ENCODE data around the gene TMEM109.

The TMEM109 gene

GRCh38 chr11:60926500-60926899 is 12.5 kb downstream of the TMEM109 start:
- peaks cover 25% of the 10 kb centered on the region for H3K36me3 ChIP-seq (replicated peaks; ENCODE audit: low read depth, low read length)

GRCh38 chr11:60927061-60927592 is 13.2 kb downstream of the TMEM109 start:
- Histone ChIP-seq H3K27me3 (ENCODE audit: low read depth, low read length) (no peaks in the 10 kb centered on the region), H3K4me3 (ENCODE audit: low read length) (no peak overlapping the region), H4K20me1 (ENCODE audit: insufficient read depth, low read length) (no peaks in the 10 kb centered on the region), H3K9me3 (ENCODE audit: insufficient read depth, low read length) (no peaks in the 10 kb centered on the region), H3K9ac (ENCODE audit: low read length) (no peak overlapping the region), H3K79me2 (ENCODE audit: low read length) (no peaks in the 10 kb centered on the region), H3K4me1 (ENCODE audit: low read length) (peaks cover 41% of the 10 kb centered on the region), H3K27ac (ENCODE audit: low read length) (no peak overlapping the region), H3K36me3 (replicated peaks; ENCODE audit: low read depth, low read length) (peaks cover 24% of the 10 kb centered on the region), H2AFZ (ENCODE audit: low read depth, low read length) (no peak overlapping the region), H3K4me2 (ENCODE audit: low read length) (no peak overlapping the region)
- no peak for TF ChIP-seq CTCF (IDR thresholded peaks at IDR 0.05; ENCODE audit: low read depth, low read length)
- no peak for TF ChIP-seq EZH2phosphoT487 (IDR thresholded peaks at IDR 0.05; ENCODE audit: low read depth)

More at GRCh38 chr11:60926500-60926899, 12.5 kb downstream of the TMEM109 start:
- Histone ChIP-seq H3K9me3 (ENCODE audit: insufficient read depth, low read length) (no peaks in the 10 kb centered on the region), H3K27me3 (ENCODE audit: low read depth, low read length) (no peaks in the 10 kb centered on the region), H3K9ac (ENCODE audit: low read length) (no peak overlapping the region), H2AFZ (ENCODE audit: low read depth, low read length) (no peak overlapping the region), H4K20me1 (ENCODE audit: insufficient read depth, low read length) (no peaks in the 10 kb centered on the region), H3K79me2 (ENCODE audit: low read length) (no peaks in the 10 kb centered on the region), H3K4me3 (ENCODE audit: low read length) (no peak overlapping the region), H3K4me2 (ENCODE audit: low read length) (no peak overlapping the region), H3K27ac (ENCODE audit: low read length) (no peak overlapping the region), H3K4me1 (ENCODE audit: low read length) (peaks cover 35% of the 10 kb centered on the region)
- TF ChIP-seq CTCF (IDR thresholded peaks at IDR 0.05; ENCODE audit: low read depth, low read length) (no peak), EZH2phosphoT487 (IDR thresholded peaks at IDR 0.05; ENCODE audit: low read depth) (no peak)

GRCh38 chr11:60927600-60927999 is 13.6 kb downstream of the TMEM109 start:
- no peaks in the 10 kb centered on the region for H3K9me3 ChIP-seq (ENCODE audit: insufficient read depth, low read length)
- H3K79me2 ChIP-seq (ENCODE audit: low read length) = no peaks in the 10 kb centered on the region
- no peaks in the 10 kb centered on the region for H4K20me1 ChIP-seq (ENCODE audit: insufficient read depth, low read length)
- peaks cover 20% of the 10 kb centered on the region for H3K36me3 ChIP-seq (replicated peaks; ENCODE audit: low read depth, low read length)
- no peak overlapping the region for H3K27ac ChIP-seq (ENCODE audit: low read length)
- no peak overlapping the region for H3K4me2 ChIP-seq (ENCODE audit: low read length)
- H2AFZ ChIP-seq (ENCODE audit: low read depth, low read length) = no peak overlapping the region
- no peaks in the 10 kb centered on the region for H3K27me3 ChIP-seq (ENCODE audit: low read depth, low read length)
- no peak overlapping the region for H3K9ac ChIP-seq (ENCODE audit: low read length)
- no peak for TF ChIP-seq CTCF (IDR thresholded peaks at IDR 0.05; ENCODE audit: low read depth, low read length)
- no peak for TF ChIP-seq EZH2phosphoT487 (IDR thresholded peaks at IDR 0.05; ENCODE audit: low read depth)
- peaks cover 46% of the 10 kb centered on the region for H3K4me1 ChIP-seq (ENCODE audit: low read length)
- H3K4me3 ChIP-seq (ENCODE audit: low read length) = no peak overlapping the region

- no peaks in the 10 kb centered on the region for H3K79me2 ChIP-seq (ENCODE audit: low read length)
- H3K27ac ChIP-seq (ENCODE audit: low read length) = no peak overlapping the region
- H3K9me3 ChIP-seq (ENCODE audit: insufficient read depth, low read length) = no peaks in the 10 kb centered on the region
- H3K4me2 ChIP-seq (ENCODE audit: low read length) = no peak overlapping the region
- H3K4me1 ChIP-seq (ENCODE audit: low read length) = peaks cover 49% of the 10 kb centered on the region
- peaks cover 13% of the 10 kb centered on the region for H3K36me3 ChIP-seq (replicated peaks; ENCODE audit: low read depth, low read length)
- H3K4me3 ChIP-seq (ENCODE audit: low read length) = no peak overlapping the region
- no peaks in the 10 kb centered on the region for H3K27me3 ChIP-seq (ENCODE audit: low read depth, low read length)
- H2AFZ ChIP-seq (ENCODE audit: low read depth, low read length) = no peak overlapping the region
- H3K9ac ChIP-seq (ENCODE audit: low read length) = no peak overlapping the region
- TF ChIP-seq CTCF (IDR thresholded peaks at IDR 0.05; ENCODE audit: low read depth, low read length) (no peak), EZH2phosphoT487 (IDR thresholded peaks at IDR 0.05; ENCODE audit: low read depth) (no peak)
- H4K20me1 ChIP-seq (ENCODE audit: insufficient read depth, low read length) = no peaks in the 10 kb centered on the region
Measured at GRCh38 chr11:60928563-60929001, 14.6 kb downstream of the TMEM109 start.

Data from OCI-LY3 (cell line).